ENCODE results near the gene MZT1. TPM values are rescaled to one million over a fixed set of nuclear protein-coding genes. Genes with fewer than 3 reads are reported as not detected.

The MZT1 gene
- total RNA-seq, 1 experiment from 2014 or later, result 21.3 TPM

GRCh38 chr13:72760189-72760588 lies 32.8 kb upstream of the MZT1 start:
- Histone ChIP-seq H3K4ac (ENCODE audit: low read depth, low read length) (no peak overlapping the region), H3T11ph (ENCODE audit: low read length) (no peak overlapping the region), H3K23me2 (ENCODE audit: insufficient read length, low read depth, low read length, poor library complexity, severe bottlenecking) (no peaks in the 10 kb centered on the region), H2BK5ac (ENCODE audit: insufficient read length, low read length) (no peak overlapping the region), H4K91ac (ENCODE audit: insufficient read length, low read depth, low read length) (no peak overlapping the region), H3K27me3 (ENCODE audit: insufficient read depth, low read length) (no peaks in the 10 kb centered on the region), H3K18ac (ENCODE audit: insufficient read length, low read depth, low read length) (no peak overlapping the region), H4K5ac (ENCODE audit: insufficient read length, low read depth, low read length) (no peak overlapping the region), H2BK20ac (ENCODE audit: low read depth, low read length, poor library complexity, severe bottlenecking) (no peak overlapping the region), H3K23ac (ENCODE audit: insufficient read length, low read depth, low read length) (no peak overlapping the region), H4K8ac (replicated peaks; ENCODE audit: insufficient read length, low read depth, low read length) (no peak overlapping the region), H3K4me1 (ENCODE audit: insufficient read depth, low read length) (no peaks in the 10 kb centered on the region), H3K14ac (ENCODE audit: insufficient read depth, low read length) (no peak overlapping the region), H3K79me2 (ENCODE audit: insufficient read depth, low read length) (no peaks in the 10 kb centered on the region), H3K4me2 (ENCODE audit: insufficient read depth, insufficient read length, low read length) (no peak overlapping the region), H2BK120ac (ENCODE audit: low read depth, low read length, poor library complexity, severe bottlenecking) (no peak overlapping the region), H3K79me1 (ENCODE audit: insufficient read depth, low read depth, low read length, poor library complexity, severe bottlenecking) (no peaks in the 10 kb centered on the region), H4K20me1 (ENCODE audit: control insufficient read depth, insufficient read depth, insufficient read length) (no peaks in the 10 kb centered on the region), H3K27ac (ENCODE audit: insufficient read length, low read depth, low read length) (no peak overlapping the region), H3K9me3 (ENCODE audit: control insufficient read depth, low read depth, low read length) (no peaks in the 10 kb centered on the region), H2AFZ (ENCODE audit: low read length) (no peak overlapping the region), H2BK12ac (ENCODE audit: insufficient read length, low read depth, low read length) (no peak overlapping the region), H3K56ac (ENCODE audit: insufficient read length, low read depth, low read length) (no peak overlapping the region), H2BK15ac (ENCODE audit: low read depth, low read length) (no peak overlapping the region), H3K9ac (ENCODE audit: extremely low read depth, insufficient read length, low read length) (no peak overlapping the region), H2AK5ac (ENCODE audit: insufficient read length, low read length) (no peak overlapping the region)
- Mint-ChIP-seq H3K9me3 (no peaks in the 10 kb centered on the region), H3K36me3 (ENCODE audit: insufficient read depth in 1 of 3, low read depth in 3 of 3) (peaks cover 21 to 78% (median 56%) of the 10 kb centered on the region in 3 experiments), H3K4me3 (no peak overlapping the region), H3K4me1 (no peaks in the 10 kb centered on the region), H3K27ac (no peak overlapping the region), H3K27me3 (ENCODE audit: low read depth) (no peaks in the 10 kb centered on the region)
- no CpG with 5 or more reads among the region's 3 CpGs for WGBS (ENCODE audit: extremely low coverage, insufficient read length, low lambda C conversion rate)
- TF ChIP-seq CTCF (conservative IDR thresholded peaks at IDR 0.05), result no peak
- no peak for DNase-seq
